GM18873 (cell line): ENCODE data around the gene SLC47A2.

Experiments
- ATAC-seq: cut with Tn5 transposase; IDR thresholded peaks from one replicate; pipeline ENCODE4 v1.9.1; 2021; ENCODE audit warnings: mild to moderate bottlenecking, moderate library complexity, moderate number of reproducible peaks; ENCODE audit not compliant: unreplicated experiment, low FRiP score

SLC47A2 gene

DNA sequence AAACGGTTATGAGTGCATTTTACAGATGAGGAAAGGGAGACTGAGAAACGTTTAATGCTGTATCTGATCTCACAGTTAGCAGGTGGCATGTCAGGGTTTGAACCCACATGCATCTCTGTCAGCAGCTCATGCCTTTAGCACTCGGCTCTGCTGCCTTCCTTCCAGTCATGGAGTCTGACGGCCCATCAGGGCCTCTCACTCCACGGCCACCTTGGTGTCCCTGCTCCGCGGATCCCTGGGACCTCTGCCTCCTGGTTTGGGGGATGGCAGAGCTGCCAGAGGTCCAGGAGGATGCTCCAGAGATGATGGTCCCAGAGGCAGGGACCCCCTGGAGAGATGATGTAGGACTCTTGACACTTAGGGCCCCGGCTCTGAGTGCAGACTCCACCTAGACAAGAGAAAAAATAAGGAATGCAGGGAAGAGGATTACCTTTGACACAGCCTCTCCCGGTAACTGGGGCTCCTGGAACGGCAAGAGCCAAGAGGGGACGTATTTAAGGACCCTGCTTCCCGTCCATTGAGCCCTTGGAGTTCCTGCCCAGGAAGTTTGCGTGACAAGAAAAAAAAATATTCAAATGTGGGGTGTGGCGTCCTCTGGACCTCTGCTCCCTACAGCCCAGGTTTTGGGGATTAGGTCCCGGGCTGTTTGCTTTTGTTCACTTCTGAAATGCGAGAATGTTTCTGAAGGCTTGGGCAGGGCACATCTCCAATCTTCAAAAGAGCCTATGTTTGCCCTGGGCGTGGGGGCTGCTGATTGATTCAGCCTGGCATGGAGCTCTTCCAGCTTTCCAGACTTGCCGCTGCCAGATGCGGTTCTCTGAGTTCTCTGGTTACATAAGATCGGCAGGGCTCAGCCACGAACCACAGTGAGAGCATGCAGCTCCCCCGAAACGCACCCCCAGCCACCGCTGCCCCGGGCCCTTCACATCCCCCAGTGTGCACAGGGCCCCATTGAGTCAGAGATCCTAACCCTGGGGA lies 31.7 kb upstream of the SLC47A2 start, which contains the start of gene ALDH3A1:
TSS of gene ALDH3A1 (minus strand) at position 470 of the 978 bp plus-strand sequence. CDS start 3,169 bp downstream, outside the sequence.
- ATAC-seq, result no peak

DNA sequence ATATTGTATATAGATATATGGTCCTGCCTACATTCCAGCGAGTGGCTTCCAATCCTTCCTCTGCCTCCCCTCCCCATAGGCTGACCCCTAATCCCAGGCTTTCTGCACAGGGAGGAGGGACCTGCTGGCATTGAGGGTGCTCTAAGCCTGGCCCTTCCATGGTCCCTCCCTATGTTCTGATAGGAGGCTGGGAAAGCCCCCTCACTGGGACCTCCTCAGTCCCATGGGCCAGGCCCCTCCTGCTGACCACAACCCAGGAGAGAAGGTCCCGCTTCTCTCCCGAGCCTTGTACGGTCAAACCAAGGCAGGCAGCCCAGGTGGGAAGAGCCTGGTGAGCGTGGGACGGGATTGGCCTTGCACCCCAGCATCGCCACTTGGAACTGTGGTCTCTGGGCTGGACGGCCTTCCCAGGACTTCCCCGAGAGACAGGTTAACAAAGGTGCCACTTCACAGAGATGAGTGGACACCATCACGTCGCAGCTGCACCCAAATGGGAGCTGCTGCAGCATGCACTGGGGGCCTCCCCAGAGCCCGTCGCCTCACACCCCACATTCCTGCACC lies 30.9 kb upstream of the SLC47A2 start:
- no peak for ATAC-seq

GRCh38 chr17:19746517-19746916 lies 30.1 kb upstream of the SLC47A2 start:
- ATAC-seq, result no peak

DNA sequence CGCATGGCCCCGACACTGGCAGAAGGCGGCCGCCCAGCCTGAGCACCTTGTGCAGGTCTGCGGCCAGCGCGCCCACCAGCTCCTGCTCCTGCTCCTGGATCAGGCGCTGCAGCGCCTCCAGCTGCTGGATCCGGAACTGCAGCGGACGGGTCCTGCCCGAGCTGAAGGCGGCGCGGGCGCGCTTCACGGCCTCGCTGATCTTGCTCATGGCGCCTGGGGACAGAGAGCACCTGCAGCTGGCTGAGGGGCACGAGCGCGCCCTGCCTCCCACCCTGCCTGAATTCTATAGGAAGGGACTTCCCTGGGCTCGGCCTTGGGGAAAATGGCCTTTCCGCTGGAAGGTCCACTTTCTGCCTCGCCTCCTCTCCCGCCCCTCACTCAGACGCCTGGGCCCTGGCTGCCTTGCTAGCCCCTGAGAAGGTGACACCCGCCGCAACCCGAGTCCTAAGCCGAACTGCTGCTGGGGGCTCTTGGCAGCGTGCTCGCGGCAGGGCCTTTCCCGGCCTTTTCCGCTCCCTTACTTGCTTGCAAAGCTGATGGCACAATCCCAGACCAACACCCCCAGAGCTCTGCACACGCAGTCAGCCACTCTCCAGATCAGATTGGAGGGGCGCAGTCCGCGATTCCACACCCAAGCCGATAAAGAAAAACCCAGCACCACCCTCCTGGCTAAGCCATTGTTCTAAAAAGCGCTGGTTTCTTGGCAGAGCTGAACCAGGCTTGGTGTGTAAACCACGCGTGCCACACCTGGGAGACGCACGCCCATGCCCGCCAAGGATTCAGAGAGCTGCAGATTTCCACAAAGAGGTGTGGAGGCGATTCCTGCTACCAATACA lies 28.8 kb upstream of the SLC47A2 start:
- no peak for ATAC-seq

DNA sequence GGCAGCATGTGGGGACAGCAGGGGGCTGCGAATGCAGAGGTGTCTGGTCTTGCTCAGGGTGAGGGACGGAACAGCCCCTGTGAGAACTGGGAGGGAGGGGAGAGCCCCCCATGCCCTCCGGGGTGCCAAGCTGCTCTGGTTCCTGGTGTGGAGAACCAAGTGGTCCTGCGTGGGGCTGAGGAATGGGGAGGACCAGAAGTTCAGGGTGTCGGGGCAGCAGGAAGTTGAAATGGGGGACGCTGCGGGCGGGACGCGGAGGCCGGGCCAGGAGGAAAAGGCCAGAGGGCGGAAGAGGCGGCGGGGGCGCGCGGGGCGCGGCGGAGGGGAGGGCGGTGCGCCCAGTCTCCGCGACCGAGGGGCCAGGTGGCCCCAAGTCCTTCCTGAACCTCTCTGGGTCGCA lies 28.1 kb upstream of the SLC47A2 start:
- no peak for ATAC-seq

- ATAC-seq, result no peak
These were observed 27.0 kb upstream of the SLC47A2 start for GRCh38 chr17:19743101-19744100.

- ATAC-seq, result no peak
These were observed 26.1 kb upstream of the SLC47A2 start for GRCh38 chr17:19742495-19742894.

DNA sequence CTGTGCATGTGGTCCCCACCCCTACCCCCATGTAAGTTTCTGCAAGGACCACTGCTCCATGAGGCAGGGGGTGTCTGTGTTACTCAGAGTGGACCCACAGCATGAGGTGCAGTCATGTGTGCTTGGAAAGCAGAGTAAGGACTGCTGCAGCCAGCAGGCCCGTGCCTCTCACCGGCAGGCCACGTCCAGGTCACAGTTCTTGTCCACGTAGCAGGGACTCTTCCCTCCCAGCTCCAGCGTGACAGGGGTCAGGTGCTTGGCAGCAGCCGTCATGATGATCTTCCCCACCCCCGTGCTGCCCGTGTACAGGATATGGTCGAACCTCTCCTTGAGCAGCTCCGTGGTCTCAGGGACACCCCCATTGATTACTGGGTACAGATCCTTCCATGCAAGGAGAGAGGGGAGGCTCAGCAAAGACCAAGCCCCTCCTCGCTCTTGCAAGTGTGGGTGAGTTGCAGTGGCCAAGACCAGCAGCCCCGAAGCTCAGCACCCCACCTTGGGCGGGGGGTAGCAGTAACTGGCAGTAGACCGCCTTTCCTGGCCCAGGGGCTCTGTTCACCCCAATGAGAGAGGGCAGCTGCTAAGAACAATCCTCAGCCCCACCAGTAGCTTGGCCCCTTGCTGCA lies 25.6 kb upstream of the SLC47A2 start:
- no peak for ATAC-seq

DNA sequence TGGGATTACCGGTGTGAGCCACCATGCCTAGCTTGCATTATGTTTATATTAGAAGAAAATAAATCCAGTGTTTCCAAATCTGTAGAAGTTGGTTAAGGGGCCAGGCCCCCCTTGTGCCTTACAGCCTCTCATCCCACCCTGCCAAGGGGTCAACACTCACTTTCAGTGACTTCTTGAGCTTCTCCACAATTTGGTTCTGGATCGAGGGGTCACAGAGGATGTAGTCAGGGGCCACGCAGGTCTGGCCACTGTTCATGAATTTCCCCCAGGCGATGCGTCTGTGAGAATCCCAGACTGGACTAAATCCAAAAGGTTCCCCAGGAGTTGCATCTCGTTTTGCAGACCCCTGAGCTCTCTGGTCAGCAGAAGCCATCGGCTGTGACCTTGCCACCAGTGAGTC lies 24.5 kb upstream of the SLC47A2 start:
- no peak for ATAC-seq

GRCh38 chr17:19739241-19740201 lies 23.1 kb upstream of the SLC47A2 start:
- no peak for ATAC-seq

- no peak for ATAC-seq
These were observed 22.4 kb upstream of the SLC47A2 start for GRCh38 chr17:19738757-19739156.

DNA sequence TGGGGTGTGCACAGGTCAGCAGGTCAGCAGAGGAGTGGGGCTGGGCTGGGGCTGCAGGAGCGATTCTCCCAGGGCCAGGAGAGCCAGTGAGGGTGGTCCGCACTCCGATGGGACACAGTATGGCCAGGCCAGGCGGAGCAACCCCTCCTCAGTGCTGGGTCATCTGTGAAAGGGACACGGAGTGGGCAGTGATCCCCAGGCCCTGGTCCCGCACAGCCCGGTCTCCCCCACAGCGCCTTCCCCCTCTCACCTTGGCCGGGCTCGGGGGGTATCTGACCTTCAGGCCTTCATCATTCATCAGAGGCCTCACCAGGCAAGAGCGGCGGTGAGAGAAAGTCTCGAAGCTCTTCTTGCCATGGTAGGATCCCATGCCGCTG lies 21.7 kb upstream of the SLC47A2 start:
- ATAC-seq, result no peak

GRCh38 chr17:19737305-19738072 lies 21.1 kb upstream of the SLC47A2 start:
- ATAC-seq, result no peak

DNA sequence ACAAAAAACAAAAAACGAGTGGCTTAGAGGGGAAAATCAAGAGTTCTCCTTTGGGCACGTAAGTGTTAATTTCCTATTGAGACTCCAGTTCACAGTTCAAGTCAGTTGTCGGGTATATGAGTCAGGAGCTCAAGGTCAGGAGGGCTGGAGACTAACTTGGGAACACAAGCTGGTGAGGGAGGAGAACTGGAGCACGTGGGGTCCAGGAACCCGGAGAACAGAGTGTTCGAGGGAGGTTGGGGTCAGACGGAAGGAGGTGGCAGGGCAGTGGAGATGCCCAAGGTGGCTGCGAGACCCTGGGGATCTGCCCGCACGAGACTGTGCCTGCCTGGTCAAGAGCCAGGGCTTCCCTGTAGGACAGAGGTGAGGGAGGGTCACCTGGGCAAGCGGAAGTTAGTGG lies 19.7 kb upstream of the SLC47A2 start:
- ATAC-seq, result no peak

DNA sequence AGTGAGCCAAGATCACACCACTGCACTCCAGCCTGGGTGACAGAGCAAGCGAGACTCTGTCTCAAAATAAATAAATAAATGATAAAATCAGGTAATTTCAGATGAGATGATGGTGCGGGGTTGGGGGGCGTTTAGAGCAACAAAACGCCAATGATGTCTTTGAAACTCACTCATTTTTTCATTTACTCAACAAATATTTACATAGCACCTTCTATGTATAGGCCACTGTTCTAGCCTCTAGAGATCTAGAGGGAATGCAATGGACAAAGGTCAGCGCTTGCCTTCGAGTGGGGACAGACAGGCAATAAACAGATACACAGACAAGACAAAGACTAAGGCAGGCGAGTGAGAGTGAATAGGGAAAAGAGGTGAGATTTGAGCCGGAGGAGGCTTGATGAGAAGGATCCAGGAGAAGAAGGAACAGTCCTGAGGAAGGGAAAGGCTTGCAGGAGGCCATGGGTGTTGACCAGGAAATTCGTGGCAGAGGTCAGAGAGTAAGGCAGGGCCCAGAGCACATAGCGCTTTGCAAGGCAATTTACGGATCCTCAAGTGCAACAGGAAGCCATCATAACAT lies 17.7 kb upstream of the SLC47A2 start:
- no peak for ATAC-seq

- ATAC-seq, result no peak
These were observed 15.2 kb upstream of the SLC47A2 start for GRCh38 chr17:19731626-19732025.

DNA sequence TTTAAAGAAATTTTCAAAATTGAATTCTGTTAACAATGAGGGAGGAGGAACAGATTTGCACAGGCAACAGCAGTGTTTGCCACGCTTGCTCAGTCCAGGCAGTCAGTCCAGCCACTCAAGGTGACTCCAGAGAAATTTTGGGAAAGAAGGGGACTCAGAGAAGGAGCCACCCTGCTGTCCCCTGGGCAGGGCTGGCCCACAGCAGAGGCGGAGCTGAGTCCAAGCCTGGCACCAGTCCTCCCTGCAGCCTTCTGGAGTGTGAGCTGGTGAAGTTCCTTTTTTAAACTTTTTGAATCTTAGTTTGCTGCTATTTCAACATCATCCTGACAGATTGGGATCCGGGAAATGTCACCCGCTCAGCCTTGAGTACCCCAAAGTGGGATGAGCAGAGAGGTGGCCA lies 14.5 kb upstream of the SLC47A2 start:
- no peak for ATAC-seq
